HG02840 (cell line): ENCODE results near the gene SLC17A4.
"Not testable (repeated sequence)": the region's sequence is repeated elsewhere in the genome, so short reads cannot be mapped to it uniquely, and the experiment has no call there.

Experiments
- ATAC-seq: cut with Tn5 transposase; IDR thresholded peaks from one replicate; pipeline ENCODE4 v1.9.1; 2021; ENCODE audit warnings: mild to moderate bottlenecking, moderate library complexity, moderate number of reproducible peaks; ENCODE audit not compliant: unreplicated experiment, low FRiP score

SLC17A4 gene

GRCh38 chr6:25748601-25749517, 5.7 kb upstream of the SLC17A4 start:
- not testable (repeated sequence) for ATAC-seq

- ATAC-seq, result no peak
These were observed 4.7 kb upstream of the SLC17A4 start for GRCh38 chr6:25749837-25750236.

GRCh38 chr6:25750906-25751305, 3.6 kb upstream of the SLC17A4 start:
- ATAC-seq, result no peak

GRCh38 chr6:25753079-25753478, 1.5 kb upstream of the SLC17A4 start:
- no peak for ATAC-seq

- ATAC-seq, result no peak
These were observed 941 bp downstream of the SLC17A4 start for GRCh38 chr6:25755483-25755882.

- no peak for ATAC-seq
These were observed 2.1 kb downstream of the SLC17A4 start for GRCh38 chr6:25756382-25757363.

- no peak for ATAC-seq
These were observed 3.5 kb downstream of the SLC17A4 start for GRCh38 chr6:25757936-25758642.

- ATAC-seq, result no peak
These were observed 10.1 kb downstream of the SLC17A4 start for GRCh38 chr6:25764611-25765010.

GRCh38 chr6:25768566-25768965, 14.0 kb downstream of the SLC17A4 start:
- no peak for ATAC-seq

GRCh38 chr6:25769983-25770382, 15.4 kb downstream of the SLC17A4 start:
- ATAC-seq, result no peak

- no peak for ATAC-seq
These were observed 19.7 kb downstream of the SLC17A4 start for GRCh38 chr6:25774120-25774715.

- no peak for ATAC-seq
These were observed 22.5 kb downstream of the SLC17A4 start for GRCh38 chr6:25777031-25777430.

GRCh38 chr6:25777856-25778649, 23.5 kb downstream of the SLC17A4 start:
- no peak for ATAC-seq

- ATAC-seq, result no peak
These were observed 26.6 kb downstream of the SLC17A4 start for GRCh38 chr6:25781134-25781533.

GRCh38 chr6:25787428-25787827, 32.9 kb downstream of the SLC17A4 start:
- ATAC-seq, result no peak

GRCh38 chr6:25788305-25788922, 33.9 kb downstream of the SLC17A4 start:
- ATAC-seq, result no peak

- no peak for ATAC-seq
These were observed 34.9 kb downstream of the SLC17A4 start for GRCh38 chr6:25789475-25789874.

- ATAC-seq, result no peak
These were observed 37.5 kb downstream of the SLC17A4 start for GRCh38 chr6:25792016-25792415.

GRCh38 chr6:25793970-25794369, 39.4 kb downstream of the SLC17A4 start:
- no peak for ATAC-seq
